Lung (tissue), 12 donors: ENCODE measurements around the gene BASP1. TPM values are rescaled to one million over a fixed set of nuclear protein-coding genes. Genes with fewer than 3 reads are reported as not detected.

Experiments
- ATAC-seq: fragments of 200-7000 bp; cut with Tn5 transposase; one replicate; pipeline ENCODE4 v1.9.1; 2020; ENCODE audit warnings: moderate number of reproducible peaks; ENCODE audit not compliant: insufficient read depth, low FRiP score
- DNase-seq, 3 donors: peaks; one replicate each; pipeline ENCODE4 v3.0.0-alpha.2; 2013 to 2017
- H3K27ac ChIP-seq, 2 donors: one replicate each; pipeline ENCODE4 v1.5.1; 2013; ENCODE audit warnings: mild to moderate bottlenecking in 2 of 2, moderate library complexity in 2 of 2, control low read depth in 1 of 2, inconsistent platforms in 1 of 2, low read depth in 1 of 2, low read length in 1 of 2
- H3K27me3 ChIP-seq, 3 donors: one replicate each; pipeline ENCODE4 v1.5.1; 2013; ENCODE audit warnings: low read length in 2 of 3; ENCODE audit not compliant: control insufficient read depth in 3 of 3, insufficient read depth in 3 of 3
- H3K36me3 ChIP-seq, 4 donors: one replicate each; pipeline ENCODE4 v1.5.1; 2013; ENCODE audit warnings: low read length in 4 of 4, mild to moderate bottlenecking in 1 of 4, moderate library complexity in 1 of 4; ENCODE audit not compliant: control insufficient read depth in 4 of 4, insufficient read depth in 4 of 4
- H3K4me1 ChIP-seq, 5 donors: one replicate each; pipeline ENCODE4 v1.5.1; 2013; ENCODE audit warnings: low read length in 5 of 5, mild to moderate bottlenecking in 2 of 5, moderate library complexity in 1 of 5; ENCODE audit not compliant: control insufficient read depth in 5 of 5, insufficient read depth in 5 of 5
- H3K4me3 ChIP-seq: one replicate; pipeline ENCODE4 v1.5.1; 2013; ENCODE audit warnings: mild to moderate bottlenecking, control low read depth, moderate library complexity
- H3K9ac ChIP-seq, 2 donors: one replicate each; pipeline ENCODE4 v1.5.1; 2013; ENCODE audit warnings: low read length in 2 of 2, control low read depth in 1 of 2; ENCODE audit not compliant: insufficient read depth in 1 of 2
- H3K9me3 ChIP-seq, 4 donors: one replicate each; pipeline ENCODE4 v1.5.1; 2013; ENCODE audit warnings: low read length in 3 of 4, mild to moderate bottlenecking in 1 of 4, moderate library complexity in 1 of 4; ENCODE audit not compliant: control insufficient read depth in 4 of 4, insufficient read depth in 3 of 4
- CTCF ChIP-seq: IDR thresholded peaks from 2 replicates; pipeline ENCODE4 v1.5.1; 2012; ENCODE audit warnings: mild to moderate bottlenecking; ENCODE audit errors: control extremely low read depth, extremely low read depth
- WGBS, 2 donors: extraction: QIAGEN DNeasy Blood & Tissue Kit; methylation state at CpG; one replicate each; pipeline ENCODE4 v1.1.7; 2013; 5-methylcytosine and 5-hydroxymethylcytosine counted together
- polyA plus RNA-seq, 2 donors: library from polyadenylated mRNA; stranded (reverse); fragments of 200-250 nt; gene quantifications; one replicate each; pipeline ENCODE4 v1.2.1, GENCODE V29; 2013
- total RNA-seq, 2 donors: library from RNA; depleted of rRNA in 1 of 2; stranded (reverse); fragments of >200 nt in 1 of 2; gene quantifications; one replicate each; pipeline ENCODE4 v1.2.1, GENCODE V29; 2014 to 2021
- donor health status: control.
- donor health status: control.
- donor health status: Bipolar disorder and iron deficiency.
- donor health status: healthy.
- donor health status: DM: yes; HTN: yes; CAD: no.

The BASP1 gene
- total and polyA plus RNA-seq, 4 donors: 12.7 to 118 (median 33.2) TPM

DNA sequence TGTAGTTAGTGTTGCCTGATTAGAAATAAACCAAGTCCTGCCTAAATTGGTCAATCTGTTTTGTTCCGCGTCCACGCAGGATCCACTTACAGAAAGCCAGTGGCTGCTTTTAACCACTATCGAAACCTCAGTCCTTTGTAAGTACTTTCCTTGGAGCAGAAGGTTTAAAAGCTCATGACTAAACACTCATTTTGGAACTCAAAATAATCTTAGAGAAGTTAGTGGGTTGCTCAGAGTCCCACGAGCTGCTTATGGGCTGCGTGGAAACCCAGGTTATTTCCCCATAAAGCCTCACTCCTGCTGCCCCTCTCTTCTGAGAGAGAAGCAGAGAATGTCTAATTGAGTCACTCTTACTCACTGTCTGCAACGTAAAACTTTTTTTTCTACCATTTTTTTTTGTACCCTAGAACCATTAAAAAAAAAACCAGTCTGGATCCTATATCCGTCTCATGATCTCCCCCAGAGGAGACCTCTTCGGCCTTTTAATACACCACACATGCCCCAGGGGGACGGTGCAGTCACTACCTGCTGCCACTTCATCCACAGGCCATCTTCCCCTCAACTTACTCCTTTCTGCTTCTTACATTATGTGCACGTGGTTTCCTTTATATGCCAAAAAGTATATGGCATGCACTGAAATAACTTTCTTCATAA lies 7.6 kb downstream of the BASP1 start:
- Histone ChIP-seq H3K4me3 (no peak overlapping the region), H3K27me3 (no peaks in the 10 kb centered on the region), H3K9ac (no peak overlapping the region), H3K36me3 (peaks cover 0 to 3% (median 0%) of the 10 kb centered on the region in 4 donors), H3K4me1 (peaks cover 0 to 25% (median 0%) of the 10 kb centered on the region in 5 donors), H3K9me3 (no peaks in the 10 kb centered on the region), H3K27ac (no peak overlapping the region)
- ATAC-seq: no peak
- TF ChIP-seq CTCF: no peak
- no peak for DNase-seq
- WGBS, 2 donors: 73 to 76% methylated on average over 11 of the region's 11 CpGs

DNA sequence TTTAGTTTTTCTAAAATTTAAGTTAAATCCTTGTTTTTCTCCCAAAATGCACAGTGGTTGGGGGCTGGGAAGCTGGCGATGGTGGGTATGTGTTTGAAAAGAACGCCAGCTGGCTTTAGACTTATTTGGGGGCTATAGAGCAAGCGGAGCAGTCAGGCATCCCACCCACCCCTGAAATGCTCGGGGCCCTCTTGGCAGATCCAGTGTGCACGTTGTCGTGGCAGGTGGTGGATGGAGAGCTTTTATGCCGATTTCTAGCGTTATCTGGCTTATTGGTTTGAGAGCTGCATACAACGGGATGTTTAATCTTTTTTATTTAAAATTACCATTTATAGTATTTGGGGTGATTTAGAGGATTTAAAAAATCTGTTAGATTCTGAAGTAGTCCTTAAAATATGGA lies 8.1 kb downstream of the BASP1 start:
- Histone ChIP-seq H3K27me3 (no peaks in the 10 kb centered on the region), H3K36me3 (peaks cover 0 to 3% (median 0%) of the 10 kb centered on the region in 4 donors), H3K27ac (no peak overlapping the region), H3K4me1 (peaks cover 0 to 25% (median 0%) of the 10 kb centered on the region in 5 donors), H3K9ac (no peak overlapping the region), H3K4me3 (no peak overlapping the region), H3K9me3 (no peaks in the 10 kb centered on the region)
- ATAC-seq (no peak), DNase-seq (no peak)
- no peak for TF ChIP-seq CTCF
- WGBS, 2 donors: 86 to 90% methylated on average over 9 of the region's 9 CpGs

DNA sequence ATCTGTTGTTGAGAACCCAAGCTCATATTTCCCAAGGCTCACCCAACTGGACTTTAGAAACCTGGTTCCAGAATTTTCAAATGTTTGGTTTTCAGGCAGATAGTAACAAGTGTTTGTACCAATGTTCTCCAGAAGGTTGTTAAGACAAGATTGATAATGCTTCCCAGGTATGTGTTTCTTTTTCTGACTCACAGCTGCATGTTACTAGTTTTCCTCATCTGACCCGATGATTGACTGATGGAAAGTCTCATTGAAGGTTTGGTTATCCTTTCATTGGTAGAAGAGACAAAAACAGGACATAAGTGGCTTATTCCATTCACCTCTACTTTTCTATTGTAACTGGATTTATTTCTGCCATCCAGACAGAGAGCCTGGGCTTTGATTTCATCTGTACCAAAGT lies 10.4 kb downstream of the BASP1 start:
- 94% methylated on average over 1 of the region's 1 CpG for WGBS, 2 donors
- no peak for TF ChIP-seq CTCF
- Histone ChIP-seq H3K4me3 (no peak overlapping the region), H3K36me3 (peaks cover 0 to 3% (median 0%) of the 10 kb centered on the region in 4 donors), H3K27ac (no peak overlapping the region), H3K9ac (no peak overlapping the region), H3K4me1 (peaks cover 0 to 23% (median 0%) of the 10 kb centered on the region in 5 donors), H3K27me3 (no peaks in the 10 kb centered on the region), H3K9me3 (no peaks in the 10 kb centered on the region)
- ATAC-seq: no peak
- no peak for DNase-seq

GRCh38 chr5:17228821-17229291 lies 11.4 kb downstream of the BASP1 start:
- Histone ChIP-seq H3K36me3 (peaks cover 0 to 3% (median 0%) of the 10 kb centered on the region in 4 donors), H3K9me3 (no peaks in the 10 kb centered on the region), H3K4me1 (peaks cover 0 to 23% (median 0%) of the 10 kb centered on the region in 5 donors), H3K27ac (no peak overlapping the region), H3K27me3 (no peaks in the 10 kb centered on the region), H3K4me3 (no peak overlapping the region), H3K9ac (peak overlapping the region in 1 of 2 donors; percentile 35)
- peak in 2 of 3 donors; percentile 67 to 79 for DNase-seq
- no peak for ATAC-seq
- TF ChIP-seq CTCF: no peak
- 34 to 37% methylated on average over 3 of the region's 3 CpGs for WGBS, 2 donors
